ELF-1 (cell line): Measurements from ENCODE around the gene MYO1H.
A peak's percentile ranks its signal among the peaks of the same experiment; 100 is the strongest.
"Not testable (repeated sequence)": the region's sequence is repeated elsewhere in the genome, so short reads cannot be mapped to it uniquely, and the experiment has no call there.

ENCODE experiments used
- DNase-seq: peaks from one replicate; pipeline ENCODE4 v3.0.0-alpha.2; 2016; ENCODE audit warnings: low read depth, low spot score

Gene MYO1H

GRCh38 chr12:109469517-109469916 is 121.8 kb downstream of the MYO1H start:
- DNase-seq = no peak

GRCh38 chr12:109473006-109473405 is 125.3 kb downstream of the MYO1H start:
- no peak for DNase-seq

GRCh38 chr12:109473526-109474270 is 126.0 kb downstream of the MYO1H start:
- not testable (repeated sequence) for DNase-seq

- no peak for DNase-seq
Measured at GRCh38 chr12:109475121-109475520, 127.4 kb downstream of the MYO1H start.

GRCh38 chr12:109475993-109476806 is 128.5 kb downstream of the MYO1H start:
- peak; percentile 45 for DNase-seq

GRCh38 chr12:109476807-109477184 is 129.1 kb downstream of the MYO1H start:
- no peak for DNase-seq

- peak; percentile 96 for DNase-seq
Measured at GRCh38 chr12:109477185-109477962, 129.7 kb downstream of the MYO1H start, which contains the start of the genes KCTD10 and UBE3B. TSS of gene KCTD10 (minus strand) at chr12:109477300. CDS start at chr12:109477262, 38 bp downstream. TSS of gene UBE3B (plus strand) at chr12:109477634. CDS start at chr12:109483552, 5,918 bp downstream.

GRCh38 chr12:109477963-109478315 is 130.2 kb downstream of the MYO1H start:
- no peak for DNase-seq

GRCh38 chr12:109479761-109480160 is 132.1 kb downstream of the MYO1H start:
- no peak for DNase-seq

GRCh38 chr12:109480356-109480755 is 132.7 kb downstream of the MYO1H start:
- no peak for DNase-seq

GRCh38 chr12:109481863-109482262 is 134.2 kb downstream of the MYO1H start:
- DNase-seq = no peak

GRCh38 chr12:109482491-109482890 is 134.8 kb downstream of the MYO1H start:
- no peak for DNase-seq

GRCh38 chr12:109482894-109483293 is 135.2 kb downstream of the MYO1H start:
- DNase-seq = no peak

GRCh38 chr12:109483346-109483745 is 135.6 kb downstream of the MYO1H start:
- DNase-seq = no peak

GRCh38 chr12:109485201-109485600 is 137.5 kb downstream of the MYO1H start:
- no peak for DNase-seq

GRCh38 chr12:109487181-109488050 is 139.7 kb downstream of the MYO1H start:
- DNase-seq = no peak

- no peak for DNase-seq
Measured at GRCh38 chr12:109488051-109488665, 140.5 kb downstream of the MYO1H start.

- no peak for DNase-seq
Measured at GRCh38 chr12:109489016-109489954, 141.6 kb downstream of the MYO1H start.

- no peak for DNase-seq
Measured at GRCh38 chr12:109489955-109490565, 142.4 kb downstream of the MYO1H start.
